Subcutaneous abdominal adipose tissue (tissue), 5 donors: ENCODE measurements around the gene ALDH1A2.
"Not testable (repeated sequence)": the region's sequence is repeated elsewhere in the genome, so short reads cannot be mapped to it uniquely, and the experiment has no call there.

Source experiments
- H3K27ac ChIP-seq: one replicate; pipeline ENCODE4 v1.7.0; 2013; ENCODE audit warnings: low read depth, mild to moderate bottlenecking, inconsistent platforms, low read length, moderate library complexity
- H3K27me3 ChIP-seq, 5 donors: one replicate each; pipeline ENCODE4 v1.7.0; 2013; ENCODE audit warnings: low read length in 5 of 5, inconsistent platforms in 1 of 5; ENCODE audit not compliant: control insufficient read depth in 5 of 5, insufficient read depth in 4 of 5
- H3K36me3 ChIP-seq, 5 donors: one replicate each; pipeline ENCODE4 v1.7.0; 2013; ENCODE audit warnings: low read length in 5 of 5; ENCODE audit not compliant: control insufficient read depth in 5 of 5, insufficient read depth in 5 of 5
- H3K4me1 ChIP-seq, 5 donors: one replicate each; pipeline ENCODE4 v1.7.0; 2013; ENCODE audit warnings: low read length in 5 of 5, mild to moderate bottlenecking in 3 of 5, moderate library complexity in 1 of 5; ENCODE audit not compliant: control insufficient read depth in 5 of 5, insufficient read depth in 5 of 5
- H3K4me3 ChIP-seq, 5 donors: one replicate each; pipeline ENCODE4 v1.7.0; 2013; ENCODE audit warnings: low read length in 5 of 5, low read depth in 1 of 5
- H3K9ac ChIP-seq, 5 donors: one replicate each; pipeline ENCODE4 v1.7.0; 2013; ENCODE audit warnings: low read length in 5 of 5, mild to moderate bottlenecking in 4 of 5, moderate library complexity in 3 of 5
- H3K9me3 ChIP-seq, 5 donors: one replicate each; pipeline ENCODE4 v1.7.0; 2013; ENCODE audit warnings: low read length in 5 of 5; ENCODE audit not compliant: control insufficient read depth in 5 of 5
- donor health status: healthy.
- donor health status: healthy.
- donor health status: healthy.
- donor health status: healthy.
- donor health status: healthy.

The ALDH1A2 gene

DNA sequence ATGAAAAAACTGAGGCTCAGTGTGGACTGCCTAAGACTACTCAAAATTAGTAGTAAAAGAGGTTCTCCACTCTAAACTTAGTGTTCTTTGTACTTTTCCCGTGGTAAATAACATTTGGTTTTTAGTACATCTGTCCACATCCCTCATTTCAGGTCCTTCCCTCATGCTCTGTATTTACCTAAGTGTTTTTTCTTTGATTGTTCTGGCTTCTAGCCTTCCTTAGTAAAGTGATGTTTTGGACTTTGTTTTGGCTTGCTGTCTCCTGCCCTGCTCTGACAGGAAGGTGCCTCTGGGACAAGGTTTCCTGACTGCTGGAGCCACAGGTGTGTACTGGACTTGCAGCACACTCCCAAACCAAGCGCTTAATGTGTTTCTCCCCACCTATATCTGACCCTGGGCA lies 29.9 kb upstream of the ALDH1A2 start:
- Histone ChIP-seq H3K4me3 (no peak overlapping the region), H3K27ac (no peak overlapping the region), H3K9ac (no peak overlapping the region), H3K9me3 (peaks cover 0 to 4% (median 0%) of the 10 kb centered on the region in 5 donors), H3K27me3 (no peaks in the 10 kb centered on the region), H3K4me1 (no peaks in the 10 kb centered on the region), H3K36me3 (no peaks in the 10 kb centered on the region)

DNA sequence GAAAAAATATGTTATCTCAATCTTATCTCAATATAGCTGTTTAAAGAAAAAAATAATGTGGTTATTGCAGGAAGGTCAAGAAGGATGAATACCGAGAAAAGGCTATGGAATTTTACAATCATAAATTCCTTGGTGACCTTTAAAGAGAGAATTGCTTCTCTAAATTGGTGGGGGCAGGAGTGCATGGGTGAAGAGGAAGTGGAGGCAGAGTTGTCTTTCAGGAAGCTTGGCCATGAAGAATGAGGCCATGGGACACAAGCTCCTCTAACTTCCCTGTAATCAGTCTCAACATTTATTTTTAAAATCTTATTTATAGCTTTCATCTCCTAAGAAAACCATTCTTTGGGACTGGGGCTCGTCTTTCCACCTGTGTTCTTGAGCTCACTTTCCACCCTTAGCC lies 22.4 kb upstream of the ALDH1A2 start:
- Histone ChIP-seq H3K36me3 (no peaks in the 10 kb centered on the region), H3K9ac (no peak overlapping the region), H3K27ac (no peak overlapping the region), H3K9me3 (no peaks in the 10 kb centered on the region), H3K4me3 (no peak overlapping the region), H3K4me1 (no peaks in the 10 kb centered on the region), H3K27me3 (no peaks in the 10 kb centered on the region)

DNA sequence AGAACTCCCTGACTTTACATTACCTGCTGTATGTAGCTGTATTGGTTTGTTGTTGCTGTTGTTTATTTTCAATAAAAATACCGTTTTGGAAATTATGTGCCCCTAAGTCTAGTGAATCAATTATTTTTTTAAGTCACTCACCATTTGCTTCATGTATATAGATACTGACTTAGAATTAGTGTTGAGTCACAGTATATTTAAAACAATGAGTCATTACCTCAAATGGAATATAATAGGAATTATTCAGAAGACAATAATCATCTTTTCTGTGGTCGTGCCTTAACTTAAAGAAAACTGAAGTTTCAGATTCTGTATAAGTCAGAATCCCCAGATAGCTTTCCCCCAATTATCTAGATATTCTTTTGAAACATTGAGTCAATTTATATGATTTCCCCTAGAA lies 21.0 kb upstream of the ALDH1A2 start:
- H3K36me3 ChIP-seq = no peaks in the 10 kb centered on the region
- H3K27ac ChIP-seq = no peak overlapping the region
- H3K4me3 ChIP-seq = no peak overlapping the region
- no peaks in the 10 kb centered on the region for H3K27me3 ChIP-seq
- H3K4me1 ChIP-seq = no peaks in the 10 kb centered on the region
- H3K9ac ChIP-seq = no peak overlapping the region
- no peaks in the 10 kb centered on the region for H3K9me3 ChIP-seq

DNA sequence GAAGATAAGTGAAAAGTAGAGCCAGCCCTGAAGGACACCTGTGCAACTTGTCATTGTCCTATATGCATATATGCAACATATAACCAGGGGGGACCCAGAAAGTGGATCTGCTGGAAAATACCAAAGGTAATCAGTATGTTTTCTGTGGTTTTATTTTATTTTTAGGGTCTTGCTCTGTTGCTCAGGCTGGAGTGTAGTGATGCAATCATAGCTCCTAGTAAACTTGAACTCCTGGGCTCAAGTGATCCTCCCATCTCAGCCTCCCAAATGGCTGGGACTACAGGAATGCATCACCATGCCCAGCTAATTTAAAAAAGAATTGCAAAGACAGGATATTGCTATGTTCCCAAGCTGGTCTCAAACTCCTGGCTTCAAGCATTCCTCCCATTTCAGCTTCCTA lies 18.0 kb upstream of the ALDH1A2 start:
- Histone ChIP-seq H3K9me3 (no peaks in the 10 kb centered on the region), H3K27me3 (peaks cover 0 to under 1% (median 0%) of the 10 kb centered on the region in 5 donors), H3K27ac (no peak overlapping the region), H3K36me3 (no peaks in the 10 kb centered on the region), H3K4me1 (no peaks in the 10 kb centered on the region), H3K4me3 (no peak overlapping the region), H3K9ac (no peak overlapping the region)

DNA sequence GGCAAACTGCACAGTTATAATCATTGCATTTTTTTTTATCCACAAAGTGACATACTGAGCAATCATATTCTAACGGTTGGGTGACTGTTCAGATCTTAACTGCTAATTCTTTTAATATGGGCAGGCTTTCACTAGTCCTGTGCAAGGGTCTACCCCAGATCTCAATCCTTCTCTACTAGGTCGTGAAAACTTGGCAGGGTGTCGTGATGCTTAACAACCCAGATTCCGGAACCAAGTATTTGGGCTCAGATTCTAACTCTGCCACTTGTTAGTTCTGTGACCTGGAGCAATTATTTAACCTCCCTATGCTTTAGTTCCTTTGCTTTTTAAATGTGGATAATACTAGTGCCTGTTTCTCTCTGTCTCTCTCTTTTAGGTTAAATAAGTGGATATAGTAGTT lies 16.4 kb upstream of the ALDH1A2 start:
- Histone ChIP-seq H3K27ac (no peak overlapping the region), H3K27me3 (peaks cover 0 to 2% (median 0%) of the 10 kb centered on the region in 5 donors), H3K4me1 (no peaks in the 10 kb centered on the region), H3K9ac (no peak overlapping the region), H3K36me3 (no peaks in the 10 kb centered on the region), H3K4me3 (no peak overlapping the region), H3K9me3 (no peaks in the 10 kb centered on the region)

DNA sequence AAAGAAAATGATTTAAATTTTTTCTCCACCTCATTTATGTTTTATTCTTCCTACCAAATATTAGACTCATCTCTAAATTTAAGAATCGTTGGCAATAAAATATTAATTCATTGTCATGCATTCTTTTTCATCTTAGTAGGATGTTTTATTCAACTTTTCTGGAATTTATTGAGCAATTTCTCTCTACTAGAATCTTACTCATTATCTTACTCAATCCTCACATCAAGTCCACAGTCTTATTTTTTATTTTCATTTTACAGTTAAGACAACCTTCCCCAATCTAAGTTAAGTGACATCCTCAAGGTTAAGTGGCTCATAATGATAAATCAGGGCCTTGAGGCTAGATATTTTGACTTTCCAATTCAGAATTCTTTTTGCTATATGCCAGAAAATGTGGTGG lies 15.9 kb upstream of the ALDH1A2 start:
- Histone ChIP-seq H3K9me3 (no peaks in the 10 kb centered on the region), H3K9ac (no peak overlapping the region), H3K27ac (no peak overlapping the region), H3K27me3 (peaks cover 0 to 2% (median 0%) of the 10 kb centered on the region in 5 donors), H3K4me3 (no peak overlapping the region), H3K36me3 (no peaks in the 10 kb centered on the region), H3K4me1 (no peaks in the 10 kb centered on the region)

DNA sequence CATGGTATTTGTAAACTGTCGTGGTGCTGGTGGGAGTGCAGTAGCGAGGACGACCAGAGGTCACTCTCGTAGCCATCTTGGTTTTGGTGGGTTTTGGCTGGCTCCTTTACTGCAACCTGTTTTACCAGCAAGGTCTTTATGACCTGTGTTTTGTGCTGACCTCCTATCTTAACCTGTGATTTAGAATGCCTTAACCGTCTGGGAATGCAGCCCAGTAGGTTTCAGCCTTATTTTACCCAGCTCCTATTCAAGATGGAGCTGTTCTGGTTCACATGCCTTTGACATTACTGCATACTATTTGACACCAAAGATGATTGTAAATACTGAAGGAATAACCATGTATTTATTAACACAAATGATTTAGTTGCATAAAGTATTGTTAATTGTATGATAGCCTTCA lies 15.4 kb upstream of the ALDH1A2 start:
- not testable (repeated sequence) for H3K27ac ChIP-seq, H3K9ac ChIP-seq, H3K27me3 ChIP-seq, H3K36me3 ChIP-seq, H3K4me1 ChIP-seq, H3K4me3 ChIP-seq, H3K9me3 ChIP-seq

DNA sequence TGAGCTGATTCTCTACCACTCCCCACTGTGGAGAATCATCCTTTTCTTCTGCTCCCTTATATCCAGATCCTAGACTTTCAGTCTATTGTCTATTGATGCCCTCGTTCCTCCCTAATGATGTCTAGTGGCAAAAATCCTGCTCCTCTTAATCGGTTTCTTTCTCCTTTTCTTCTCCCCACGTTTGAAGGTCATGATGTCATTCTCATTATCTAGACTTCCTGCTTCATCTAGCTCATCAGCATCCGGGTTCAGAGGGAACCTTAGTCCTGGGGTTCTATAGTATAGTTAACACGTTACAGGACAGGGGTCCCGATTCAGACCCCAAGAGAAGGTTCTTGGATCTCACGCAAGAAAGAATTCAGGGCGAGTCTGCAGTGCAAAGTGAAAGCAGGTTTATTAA lies 14.9 kb upstream of the ALDH1A2 start:
- no peak overlapping the region for H3K9ac ChIP-seq
- no peaks in the 10 kb centered on the region for H3K36me3 ChIP-seq
- H3K4me1 ChIP-seq = no peaks in the 10 kb centered on the region

DNA sequence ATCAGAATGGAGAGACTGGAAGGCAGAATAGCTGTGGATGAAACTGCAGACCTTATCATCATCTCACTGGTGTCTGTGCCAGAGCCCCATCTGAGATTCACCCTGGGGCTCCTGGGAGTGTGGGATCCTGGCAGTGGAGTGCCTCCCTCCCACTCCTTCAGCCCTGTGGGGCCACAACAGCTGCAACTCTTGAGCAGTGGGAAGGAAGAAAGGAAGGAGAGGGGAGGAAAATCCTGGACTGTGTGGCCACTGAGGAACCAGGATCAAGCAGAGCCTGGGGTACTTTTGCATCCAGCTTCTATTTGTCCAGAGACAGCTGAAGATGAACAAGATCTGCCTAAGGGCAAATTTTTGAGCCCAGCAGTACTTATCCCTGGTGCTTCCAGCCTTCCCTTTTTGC lies 13.1 kb upstream of the ALDH1A2 start:
- Histone ChIP-seq H3K4me3 (no peak overlapping the region), H3K4me1 (no peaks in the 10 kb centered on the region), H3K9ac (no peak overlapping the region), H3K9me3 (no peaks in the 10 kb centered on the region), H3K27ac (no peak overlapping the region), H3K36me3 (no peaks in the 10 kb centered on the region), H3K27me3 (peaks cover 0 to 2% (median 0%) of the 10 kb centered on the region in 5 donors)

More for the DNA sequence above, 14.9 kb upstream of the ALDH1A2 start:
- peaks cover 0 to 2% (median 0%) of the 10 kb centered on the region in 5 donors for H3K27me3 ChIP-seq
- H3K9me3 ChIP-seq = no peaks in the 10 kb centered on the region
- no peak overlapping the region for H3K4me3 ChIP-seq
- H3K27ac ChIP-seq = no peak overlapping the region

DNA sequence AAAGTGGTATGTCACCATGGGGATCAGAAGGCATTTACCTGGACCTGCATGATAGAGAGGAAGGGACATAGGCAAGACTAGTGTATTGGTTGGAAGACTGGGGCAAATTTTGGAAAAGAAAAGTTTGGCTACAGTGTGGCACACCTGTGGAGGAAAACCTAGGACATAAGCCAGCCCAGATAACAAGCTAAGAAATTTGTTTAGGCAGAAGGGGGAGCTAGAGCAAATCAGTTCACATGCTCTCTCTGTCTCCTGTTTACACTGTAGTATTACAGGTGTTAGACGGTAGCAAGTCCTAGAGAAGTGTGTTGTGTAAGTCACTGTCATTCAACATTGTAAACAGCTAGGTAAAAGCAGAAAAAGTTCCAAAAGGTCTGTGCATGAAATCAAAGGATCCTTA lies 11.9 kb upstream of the ALDH1A2 start:
- Histone ChIP-seq H3K4me1 (no peaks in the 10 kb centered on the region), H3K4me3 (no peak overlapping the region), H3K27ac (no peak overlapping the region), H3K27me3 (peaks cover 0 to 2% (median 0%) of the 10 kb centered on the region in 5 donors), H3K36me3 (no peaks in the 10 kb centered on the region), H3K9me3 (no peaks in the 10 kb centered on the region), H3K9ac (no peak overlapping the region)

DNA sequence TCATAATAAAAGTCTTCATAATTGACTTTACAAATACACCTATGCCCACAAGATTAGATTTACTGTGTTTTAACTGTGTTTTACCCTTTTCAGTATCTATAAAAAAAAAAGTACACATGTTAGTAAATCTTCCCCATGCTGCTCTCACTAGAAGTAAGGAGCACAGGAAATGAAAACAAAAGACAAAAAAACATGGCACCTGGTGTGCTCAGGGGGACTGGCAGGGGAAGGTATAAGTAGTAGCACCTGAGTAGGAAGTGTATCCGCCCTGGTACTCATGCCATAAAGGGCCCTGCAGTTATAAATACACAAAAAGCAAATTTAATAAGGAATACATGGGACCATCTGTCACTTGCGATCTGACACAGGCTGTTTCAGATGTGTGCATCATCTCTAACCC lies 8.9 kb upstream of the ALDH1A2 start:
- Histone ChIP-seq H3K27me3 (peaks cover 0 to 8% (median 2%) of the 10 kb centered on the region in 5 donors), H3K36me3 (no peaks in the 10 kb centered on the region), H3K9me3 (no peaks in the 10 kb centered on the region), H3K4me3 (no peak overlapping the region), H3K9ac (no peak overlapping the region), H3K4me1 (no peaks in the 10 kb centered on the region), H3K27ac (no peak overlapping the region)
